Stimulated activated CD8-positive, alpha-beta memory T cell treated with anti-CD3 and anti-CD28 coated beads, Interleukin-4, amount 100 ng/mL, for 48 hours (primary cell): ENCODE results near the gene ISCA1.

Experiments
- DNase-seq: peaks from one replicate; pipeline ENCODE4 v3.0.0-alpha.2; 2020

ISCA1 gene

DNA sequence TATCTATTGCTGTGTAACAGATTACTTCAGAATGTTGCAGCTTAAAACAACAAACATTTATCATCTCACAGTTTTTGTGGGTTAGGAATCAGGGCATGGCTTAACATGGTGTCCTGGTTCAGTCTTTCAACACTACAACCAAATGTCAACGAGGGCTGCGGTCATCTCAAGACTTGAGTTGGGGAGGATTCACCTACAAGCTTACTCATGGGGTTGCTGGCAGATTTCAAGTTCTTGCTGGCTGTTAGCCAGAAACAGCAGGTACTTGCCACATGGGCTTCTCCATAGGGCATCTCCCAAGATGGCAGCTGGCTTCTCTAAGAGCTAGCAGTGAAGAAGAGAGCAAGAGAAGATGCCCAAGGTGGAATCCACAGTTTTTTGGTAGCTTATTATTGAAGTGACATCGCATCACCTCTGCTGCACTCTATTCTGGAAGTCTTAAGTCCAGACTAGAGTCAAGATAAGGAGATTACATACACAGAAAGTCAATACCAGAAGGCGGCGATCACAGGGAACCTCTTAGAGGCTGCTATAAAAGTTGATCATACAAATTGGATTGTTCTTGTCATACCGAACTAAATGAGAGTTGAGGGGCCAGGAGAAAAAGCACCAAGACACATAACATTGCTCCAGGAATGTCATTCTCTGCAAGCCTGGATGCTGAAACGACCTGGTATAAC is 65.1 kb downstream of the ISCA1 start:
- no peak for DNase-seq
